ENCODE data around the gene TCEAL4. TPM values are rescaled to one million over a fixed set of nuclear protein-coding genes. Genes with fewer than 3 reads are reported as not detected.
"Not testable (repeated sequence)": the region's sequence is repeated elsewhere in the genome, so short reads cannot be mapped to it uniquely, and the experiment has no call there.

The TCEAL4 gene
- polyA plus RNA-seq, 2 donors = 94.8 to 124 TPM

DNA sequence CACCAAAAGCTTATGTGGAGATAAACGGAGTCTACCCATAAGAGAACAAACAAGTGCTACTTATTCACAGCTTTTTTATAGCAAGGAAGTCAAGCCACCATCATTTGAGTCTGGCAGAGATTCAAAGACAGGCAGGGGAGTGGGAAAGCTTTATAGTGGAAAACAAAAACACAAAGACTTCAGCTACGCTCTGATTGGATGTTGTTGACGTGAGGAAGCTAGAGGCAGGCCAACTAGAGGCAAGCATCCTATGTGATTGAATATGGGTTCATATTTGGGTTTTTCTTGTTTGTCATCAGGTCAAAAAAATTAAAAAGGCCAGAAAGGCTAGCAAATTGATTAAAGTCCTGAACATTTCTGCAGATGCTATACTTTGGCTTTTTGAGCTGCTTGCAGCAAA is 719 bp upstream of the TCEAL4 start:
- Histone ChIP-seq H3K4me3 (ENCODE audit: low read depth in 1 of 2, low read length in 2 of 2) (peak overlapping the region in 1 of 2 donors; percentile 4), H3K4me1 (ENCODE audit: control insufficient read depth in 2 of 2, insufficient read depth in 2 of 2, low read length in 1 of 2) (no peaks in the 10 kb centered on the region), H3K27me3 (ENCODE audit: control insufficient read depth in 1 of 2, insufficient read depth in 2 of 2, low read length in 2 of 2) (no peaks in the 10 kb centered on the region), H3K36me3 (ENCODE audit: control insufficient read depth in 2 of 2, insufficient read depth in 2 of 2, low read length in 1 of 2) (no peaks in the 10 kb centered on the region), H3K27ac (ENCODE audit: low read depth in 2 of 2, low read length in 1 of 2) (no peak overlapping the region), H3K9me3 (ENCODE audit: control insufficient read depth in 2 of 2, insufficient read depth in 1 of 2, low read depth in 1 of 2, low read length in 1 of 2) (no peaks in the 10 kb centered on the region)
- 67% methylated on average over 3 of the region's 3 CpGs for WGBS, 2 donors

- WGBS, 2 donors = 7 to 28% methylated on average over 5 of the region's 5 CpGs
- peak overlapping the region; percentile 83 to 84 for H3K27ac ChIP-seq (ENCODE audit: low read depth in 2 of 2, low read length in 1 of 2)
- peak overlapping the region; percentile 69 to 89 for H3K4me3 ChIP-seq (ENCODE audit: low read depth in 1 of 2, low read length in 2 of 2)
- no peaks in the 10 kb centered on the region for H3K9me3 ChIP-seq (ENCODE audit: control insufficient read depth in 2 of 2, insufficient read depth in 1 of 2, low read depth in 1 of 2, low read length in 1 of 2)
- H3K27me3 ChIP-seq (ENCODE audit: control insufficient read depth in 1 of 2, insufficient read depth in 2 of 2, low read length in 2 of 2) = no peaks in the 10 kb centered on the region
- H3K4me1 ChIP-seq (ENCODE audit: control insufficient read depth in 2 of 2, insufficient read depth in 2 of 2, low read length in 1 of 2) = no peaks in the 10 kb centered on the region
- H3K36me3 ChIP-seq (ENCODE audit: control insufficient read depth in 2 of 2, insufficient read depth in 2 of 2, low read length in 1 of 2) = no peaks in the 10 kb centered on the region
Measured at GRCh38 chrX:103586314-103586646, 965 bp downstream of the TCEAL4 start.

DNA sequence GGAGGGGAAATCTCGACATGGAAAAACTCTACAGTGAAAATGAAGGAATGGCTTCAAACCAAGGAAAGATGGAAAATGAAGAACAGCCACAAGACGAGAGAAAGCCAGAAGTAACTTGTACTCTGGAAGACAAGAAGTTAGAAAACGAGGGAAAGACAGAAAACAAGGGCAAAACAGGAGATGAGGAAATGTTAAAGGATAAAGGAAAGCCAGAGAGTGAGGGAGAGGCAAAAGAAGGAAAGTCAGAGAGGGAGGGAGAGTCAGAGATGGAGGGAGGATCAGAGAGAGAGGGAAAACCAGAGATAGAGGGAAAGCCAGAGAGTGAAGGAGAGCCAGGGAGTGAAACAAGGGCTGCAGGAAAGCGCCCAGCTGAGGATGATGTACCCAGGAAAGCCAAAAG is 1.3 kb downstream of the TCEAL4 start:
- Histone ChIP-seq H3K9me3 (ENCODE audit: control insufficient read depth in 2 of 2, insufficient read depth in 1 of 2, low read depth in 1 of 2, low read length in 1 of 2) (no peaks in the 10 kb centered on the region), H3K4me1 (ENCODE audit: control insufficient read depth in 2 of 2, insufficient read depth in 2 of 2, low read length in 1 of 2) (no peaks in the 10 kb centered on the region), H3K36me3 (ENCODE audit: control insufficient read depth in 2 of 2, insufficient read depth in 2 of 2, low read length in 1 of 2) (no peaks in the 10 kb centered on the region), H3K27ac (ENCODE audit: low read depth in 2 of 2, low read length in 1 of 2) (no peak overlapping the region), H3K27me3 (ENCODE audit: control insufficient read depth in 1 of 2, insufficient read depth in 2 of 2, low read length in 2 of 2) (no peaks in the 10 kb centered on the region), H3K4me3 (ENCODE audit: low read depth in 1 of 2, low read length in 2 of 2) (peak overlapping the region; percentile 69 to 89)
- WGBS, 2 donors = 40 to 63% methylated on average over 4 of the region's 4 CpGs

GRCh38 chrX:103592295-103592694 is 7.0 kb downstream of the TCEAL4 start:
- H3K27ac ChIP-seq (ENCODE audit: low read depth in 2 of 2, low read length in 1 of 2); H3K4me1 ChIP-seq (ENCODE audit: control insufficient read depth in 2 of 2, insufficient read depth in 2 of 2, low read length in 1 of 2); H3K27me3 ChIP-seq (ENCODE audit: control insufficient read depth in 1 of 2, insufficient read depth in 2 of 2, low read length in 2 of 2); H3K9me3 ChIP-seq (ENCODE audit: control insufficient read depth in 2 of 2, insufficient read depth in 1 of 2, low read depth in 1 of 2, low read length in 1 of 2); H3K4me3 ChIP-seq (ENCODE audit: low read depth in 1 of 2, low read length in 2 of 2); H3K36me3 ChIP-seq (ENCODE audit: control insufficient read depth in 2 of 2, insufficient read depth in 2 of 2, low read length in 1 of 2): not testable (repeated sequence)
- 93 to 100% methylated on average over 1 of the region's 1 CpG for WGBS, 2 donors

DNA sequence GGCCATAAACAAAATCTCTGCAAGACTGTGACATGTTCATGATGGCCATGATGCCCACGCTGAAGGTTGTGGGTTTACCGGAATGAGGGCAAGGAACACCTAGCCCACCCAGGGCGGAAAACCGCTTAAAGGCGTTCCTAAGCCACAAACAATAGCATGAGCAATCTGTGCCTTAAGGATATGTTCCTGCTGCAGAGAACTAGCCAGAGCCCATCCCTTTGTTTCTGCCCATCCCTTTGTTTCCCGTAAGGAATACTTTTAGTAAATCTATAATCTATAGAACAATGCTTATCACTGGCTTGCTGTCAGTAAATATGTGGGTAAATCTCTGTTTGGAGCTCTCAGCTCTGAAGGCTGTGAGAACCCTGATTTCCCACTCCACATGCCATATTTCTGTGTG is 9.9 kb downstream of the TCEAL4 start:
- not testable (repeated sequence) for H3K4me1 ChIP-seq (ENCODE audit: control insufficient read depth in 2 of 2, insufficient read depth in 2 of 2, low read length in 1 of 2); H3K27ac ChIP-seq (ENCODE audit: low read depth in 2 of 2, low read length in 1 of 2); H3K27me3 ChIP-seq (ENCODE audit: control insufficient read depth in 1 of 2, insufficient read depth in 2 of 2, low read length in 2 of 2); H3K4me3 ChIP-seq (ENCODE audit: low read depth in 1 of 2, low read length in 2 of 2); H3K36me3 ChIP-seq (ENCODE audit: control insufficient read depth in 2 of 2, insufficient read depth in 2 of 2, low read length in 1 of 2); H3K9me3 ChIP-seq (ENCODE audit: control insufficient read depth in 2 of 2, insufficient read depth in 1 of 2, low read depth in 1 of 2, low read length in 1 of 2)
- 92 to 96% methylated on average over 6 of the region's 6 CpGs for WGBS, 2 donors

GRCh38 chrX:103607364-103608305 is 22.3 kb downstream of the TCEAL4 start, which contains the start of gene TCEAL3:
TSS of gene TCEAL3 (plus strand) at chrX:103607963. CDS start at chrX:103609065, 1,102 bp downstream.
- 1 to 22% methylated on average over 45 to 58 of the region's 59 CpGs for WGBS, 2 donors
- H3K27me3 ChIP-seq (ENCODE audit: control insufficient read depth in 1 of 2, insufficient read depth in 2 of 2, low read length in 2 of 2) = no peaks in the 10 kb centered on the region
- no peaks in the 10 kb centered on the region for H3K9me3 ChIP-seq (ENCODE audit: control insufficient read depth in 2 of 2, insufficient read depth in 1 of 2, low read depth in 1 of 2, low read length in 1 of 2)
- H3K36me3 ChIP-seq (ENCODE audit: control insufficient read depth in 2 of 2, insufficient read depth in 2 of 2, low read length in 1 of 2) = no peaks in the 10 kb centered on the region
- no peaks in the 10 kb centered on the region for H3K4me1 ChIP-seq (ENCODE audit: control insufficient read depth in 2 of 2, insufficient read depth in 2 of 2, low read length in 1 of 2)
- H3K27ac ChIP-seq (ENCODE audit: low read depth in 2 of 2, low read length in 1 of 2) = peak within 1 kb of the TSS; percentile 83 to 84
- peak within 1 kb of the TSS; percentile 56 to 72 for H3K4me3 ChIP-seq (ENCODE audit: low read depth in 1 of 2, low read length in 2 of 2)

GRCh38 chrX:103608306-103608963 is 23.1 kb downstream of the TCEAL4 start:
- H3K27ac ChIP-seq (ENCODE audit: low read depth in 2 of 2, low read length in 1 of 2) = peak overlapping the region; percentile 83 to 84
- peak overlapping the region; percentile 56 to 72 for H3K4me3 ChIP-seq (ENCODE audit: low read depth in 1 of 2, low read length in 2 of 2)
- WGBS, 2 donors = 10 to 29% methylated on average over 21 of the region's 21 CpGs
- no peaks in the 10 kb centered on the region for H3K4me1 ChIP-seq (ENCODE audit: control insufficient read depth in 2 of 2, insufficient read depth in 2 of 2, low read length in 1 of 2)
- no peaks in the 10 kb centered on the region for H3K36me3 ChIP-seq (ENCODE audit: control insufficient read depth in 2 of 2, insufficient read depth in 2 of 2, low read length in 1 of 2)
- no peaks in the 10 kb centered on the region for H3K9me3 ChIP-seq (ENCODE audit: control insufficient read depth in 2 of 2, insufficient read depth in 1 of 2, low read depth in 1 of 2, low read length in 1 of 2)
- no peaks in the 10 kb centered on the region for H3K27me3 ChIP-seq (ENCODE audit: control insufficient read depth in 1 of 2, insufficient read depth in 2 of 2, low read length in 2 of 2)

GRCh38 chrX:103610282-103610681 is 25.0 kb downstream of the TCEAL4 start:
- 57 to 72% methylated on average over 1 of the region's 1 CpG for WGBS, 2 donors
- no peak overlapping the region for H3K27ac ChIP-seq (ENCODE audit: low read depth in 2 of 2, low read length in 1 of 2)

DNA sequence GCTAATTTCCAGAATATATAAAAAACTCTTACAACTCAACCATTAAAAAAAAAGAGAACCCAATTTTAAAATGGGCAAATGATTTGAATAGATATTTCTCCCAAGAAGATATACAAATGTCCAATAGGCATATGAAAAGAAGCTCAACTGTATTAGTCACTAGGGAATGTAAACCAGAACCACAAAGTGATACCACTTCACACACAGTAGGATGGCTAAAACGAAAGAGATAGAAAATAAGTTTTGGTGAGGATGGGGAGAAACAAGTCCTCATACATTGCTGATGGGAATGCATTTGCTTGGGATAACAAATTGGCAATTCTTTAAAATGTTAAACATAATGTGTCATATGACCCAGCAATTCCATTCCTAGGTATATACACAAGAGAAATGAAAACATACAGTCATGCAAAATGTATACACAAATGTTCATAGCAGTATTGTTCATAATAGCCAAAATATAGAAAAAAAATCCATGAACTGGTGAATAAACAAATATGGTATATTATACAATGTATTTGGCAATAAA is 28.1 kb downstream of the TCEAL4 start:
- Histone ChIP-seq H3K27ac (ENCODE audit: low read depth in 2 of 2, low read length in 1 of 2) (no peak overlapping the region), H3K4me1 (ENCODE audit: control insufficient read depth in 2 of 2, insufficient read depth in 2 of 2, low read length in 1 of 2) (no peaks in the 10 kb centered on the region), H3K27me3 (ENCODE audit: control insufficient read depth in 1 of 2, insufficient read depth in 2 of 2, low read length in 2 of 2) (no peaks in the 10 kb centered on the region), H3K4me3 (ENCODE audit: low read depth in 1 of 2, low read length in 2 of 2) (no peak overlapping the region), H3K9me3 (ENCODE audit: control insufficient read depth in 2 of 2, insufficient read depth in 1 of 2, low read depth in 1 of 2, low read length in 1 of 2) (no peaks in the 10 kb centered on the region), H3K36me3 (ENCODE audit: control insufficient read depth in 2 of 2, insufficient read depth in 2 of 2, low read length in 1 of 2) (no peaks in the 10 kb centered on the region)
- 36 to 72% methylated on average over 1 of the region's 1 CpG for WGBS, 2 donors

More at GRCh38 chrX:103610282-103610681, 25.0 kb downstream of the TCEAL4 start:
- Histone ChIP-seq H3K27me3 (ENCODE audit: control insufficient read depth in 1 of 2, insufficient read depth in 2 of 2, low read length in 2 of 2) (no peaks in the 10 kb centered on the region), H3K4me3 (ENCODE audit: low read depth in 1 of 2, low read length in 2 of 2) (no peak overlapping the region), H3K9me3 (ENCODE audit: control insufficient read depth in 2 of 2, insufficient read depth in 1 of 2, low read depth in 1 of 2, low read length in 1 of 2) (no peaks in the 10 kb centered on the region), H3K36me3 (ENCODE audit: control insufficient read depth in 2 of 2, insufficient read depth in 2 of 2, low read length in 1 of 2) (no peaks in the 10 kb centered on the region), H3K4me1 (ENCODE audit: control insufficient read depth in 2 of 2, insufficient read depth in 2 of 2, low read length in 1 of 2) (no peaks in the 10 kb centered on the region)
